Mesenchymal stem cell (in vitro differentiated cells and primary cell): ENCODE measurements around the gene MMP13. TPM values are rescaled to one million over a fixed set of nuclear protein-coding genes. Genes with fewer than 3 reads are reported as not detected.

Experiments used
- small RNA-seq: library from polyadenylated mRNA; stranded (forward); fragments of <200 nt; extraction: miRNeasy Mini kit (QIAGEN cat#:217004); gene quantifications from one replicate; pipeline ENCODE3, GENCODE V24; 2013; ENCODE audit warnings: low read depth

Gene MMP13

Small RNA genes within 50 kb of the gene (small RNA-seq; reads per million reads assigned to genes)
- not detected for gene RNU7-159P
